WTC11 (cell line): ENCODE results near the gene SMAP1.

Source experiments
- CBFB ChIP-seq: sonication (generic); formaldehyde crosslinking; IDR thresholded peaks from 2 replicates; pipeline ENCODE4 v1.8.1; 2022; ENCODE audit warnings: mild to moderate bottlenecking, low read depth, missing genetic modification reagents
- FOXP1 ChIP-seq: sonication (generic); formaldehyde crosslinking; IDR thresholded peaks from 2 replicates; pipeline ENCODE4 v1.8.0; 2022; ENCODE audit warnings: missing genetic modification reagents, mild to moderate bottlenecking, moderate library complexity, borderline replicate concordance
- GTF2I ChIP-seq: fragments of 250-450 bp; sonication (Bioruptor Pico); conservative IDR thresholded peaks from 2 replicates; pipeline ENCODE4 v1.4.0; 2021; ENCODE audit warnings: mild to moderate bottlenecking
- NR2C2 ChIP-seq: sonication (generic); formaldehyde crosslinking; IDR thresholded peaks from 2 replicates; pipeline ENCODE4 v1.8.0; 2022; ENCODE audit warnings: mild to moderate bottlenecking, missing genetic modification reagents
- SMAD4 ChIP-seq: sonication (generic); formaldehyde crosslinking; IDR thresholded peaks from 2 replicates; pipeline ENCODE4 v1.8.0; 2022; ENCODE audit warnings: mild to moderate bottlenecking, missing genetic modification reagents
- ZNF263 ChIP-seq: sonication (generic); formaldehyde crosslinking; IDR thresholded peaks from 2 replicates; pipeline ENCODE4 v1.8.1; 2022; ENCODE audit warnings: low read depth, mild to moderate bottlenecking, moderate library complexity, missing genetic modification reagents
- ZNF416 ChIP-seq: fragments of 250-450 bp; sonication (Bioruptor Pico); IDR thresholded peaks from 2 replicates; pipeline ENCODE4 v1.9.0; 2021; ENCODE audit warnings: mild to moderate bottlenecking, inconsistent platforms
- TF ChIP-seq, protein P1 (sequence below): fragments of 200-600 bp; IDR thresholded peaks from 2 replicates; pipeline ENCODE4 v1.8.0; 2022; ENCODE audit warnings: antibody characterized with exemption
- TF ChIP-seq, protein P2 (sequence below): sonication (generic); formaldehyde crosslinking; IDR thresholded peaks from 2 replicates; pipeline ENCODE4 v1.8.0; 2022; ENCODE audit warnings: missing genetic modification reagents
- TF ChIP-seq, protein P3 (sequence below): sonication (generic); formaldehyde crosslinking; IDR thresholded peaks from 2 replicates; pipeline ENCODE4 v1.8.0; 2022; ENCODE audit warnings: mild to moderate bottlenecking, missing genetic modification reagents

DNA sequence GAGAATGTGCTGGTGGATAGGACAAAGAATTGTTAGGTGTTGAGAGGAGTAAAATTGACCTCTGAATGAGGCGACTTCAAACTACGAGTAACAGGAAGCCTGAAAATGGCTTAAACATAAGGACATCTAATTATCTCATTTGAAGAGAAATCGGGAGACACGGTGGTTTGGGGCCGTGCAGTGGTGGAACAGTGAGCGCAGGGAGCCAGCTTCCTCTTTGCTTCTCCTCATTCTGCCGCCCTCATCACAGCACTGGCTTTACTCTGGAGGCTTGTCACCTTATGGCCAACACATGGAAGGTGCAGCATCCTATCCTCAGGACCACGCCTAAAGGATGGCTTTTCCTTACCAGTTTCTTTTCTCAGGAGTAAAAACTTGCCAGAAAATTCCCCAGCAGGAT, 174.9 kb downstream of the SMAP1 start:
- TF ChIP-seq ZNF263 (CRISPR knock-in tag), result no peak
- TF ChIP-seq, protein P1, sequence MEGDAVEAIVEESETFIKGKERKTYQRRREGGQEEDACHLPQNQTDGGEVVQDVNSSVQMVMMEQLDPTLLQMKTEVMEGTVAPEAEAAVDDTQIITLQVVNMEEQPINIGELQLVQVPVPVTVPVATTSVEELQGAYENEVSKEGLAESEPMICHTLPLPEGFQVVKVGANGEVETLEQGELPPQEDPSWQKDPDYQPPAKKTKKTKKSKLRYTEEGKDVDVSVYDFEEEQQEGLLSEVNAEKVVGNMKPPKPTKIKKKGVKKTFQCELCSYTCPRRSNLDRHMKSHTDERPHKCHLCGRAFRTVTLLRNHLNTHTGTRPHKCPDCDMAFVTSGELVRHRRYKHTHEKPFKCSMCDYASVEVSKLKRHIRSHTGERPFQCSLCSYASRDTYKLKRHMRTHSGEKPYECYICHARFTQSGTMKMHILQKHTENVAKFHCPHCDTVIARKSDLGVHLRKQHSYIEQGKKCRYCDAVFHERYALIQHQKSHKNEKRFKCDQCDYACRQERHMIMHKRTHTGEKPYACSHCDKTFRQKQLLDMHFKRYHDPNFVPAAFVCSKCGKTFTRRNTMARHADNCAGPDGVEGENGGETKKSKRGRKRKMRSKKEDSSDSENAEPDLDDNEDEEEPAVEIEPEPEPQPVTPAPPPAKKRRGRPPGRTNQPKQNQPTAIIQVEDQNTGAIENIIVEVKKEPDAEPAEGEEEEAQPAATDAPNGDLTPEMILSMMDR, result no peak
- TF ChIP-seq, protein P2, sequence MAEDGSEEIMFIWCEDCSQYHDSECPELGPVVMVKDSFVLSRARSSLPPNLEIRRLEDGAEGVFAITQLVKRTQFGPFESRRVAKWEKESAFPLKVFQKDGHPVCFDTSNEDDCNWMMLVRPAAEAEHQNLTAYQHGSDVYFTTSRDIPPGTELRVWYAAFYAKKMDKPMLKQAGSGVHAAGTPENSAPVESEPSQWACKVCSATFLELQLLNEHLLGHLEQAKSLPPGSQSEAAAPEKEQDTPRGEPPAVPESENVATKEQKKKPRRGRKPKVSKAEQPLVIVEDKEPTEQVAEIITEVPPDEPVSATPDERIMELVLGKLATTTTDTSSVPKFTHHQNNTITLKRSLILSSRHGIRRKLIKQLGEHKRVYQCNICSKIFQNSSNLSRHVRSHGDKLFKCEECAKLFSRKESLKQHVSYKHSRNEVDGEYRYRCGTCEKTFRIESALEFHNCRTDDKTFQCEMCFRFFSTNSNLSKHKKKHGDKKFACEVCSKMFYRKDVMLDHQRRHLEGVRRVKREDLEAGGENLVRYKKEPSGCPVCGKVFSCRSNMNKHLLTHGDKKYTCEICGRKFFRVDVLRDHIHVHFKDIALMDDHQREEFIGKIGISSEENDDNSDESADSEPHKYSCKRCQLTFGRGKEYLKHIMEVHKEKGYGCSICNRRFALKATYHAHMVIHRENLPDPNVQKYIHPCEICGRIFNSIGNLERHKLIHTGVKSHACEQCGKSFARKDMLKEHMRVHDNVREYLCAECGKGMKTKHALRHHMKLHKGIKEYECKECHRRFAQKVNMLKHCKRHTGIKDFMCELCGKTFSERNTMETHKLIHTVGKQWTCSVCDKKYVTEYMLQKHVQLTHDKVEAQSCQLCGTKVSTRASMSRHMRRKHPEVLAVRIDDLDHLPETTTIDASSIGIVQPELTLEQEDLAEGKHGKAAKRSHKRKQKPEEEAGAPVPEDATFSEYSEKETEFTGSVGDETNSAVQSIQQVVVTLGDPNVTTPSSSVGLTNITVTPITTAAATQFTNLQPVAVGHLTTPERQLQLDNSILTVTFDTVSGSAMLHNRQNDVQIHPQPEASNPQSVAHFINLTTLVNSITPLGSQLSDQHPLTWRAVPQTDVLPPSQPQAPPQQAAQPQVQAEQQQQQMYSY (CRISPR knock-in tag), result no peak
- no peak for TF ChIP-seq SMAD4 (CRISPR knock-in tag)
- TF ChIP-seq NR2C2 (CRISPR knock-in tag), result no peak
- TF ChIP-seq ZNF416 (CRISPR knock-in tag), result no peak
- TF ChIP-seq CBFB (CRISPR knock-in tag), result no peak
- TF ChIP-seq, protein P3, sequence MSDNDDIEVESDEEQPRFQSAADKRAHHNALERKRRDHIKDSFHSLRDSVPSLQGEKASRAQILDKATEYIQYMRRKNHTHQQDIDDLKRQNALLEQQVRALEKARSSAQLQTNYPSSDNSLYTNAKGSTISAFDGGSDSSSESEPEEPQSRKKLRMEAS (CRISPR knock-in tag), result no peak
- TF ChIP-seq FOXP1, result no peak
- TF ChIP-seq GTF2I, result no peak
